ENCODE results near the gene PHLDB1. TPM values are rescaled to one million over a fixed set of nuclear protein-coding genes. Genes with fewer than 3 reads are reported as not detected.
A peak's percentile ranks its signal among the peaks of the same experiment; 100 is the strongest.

Gene PHLDB1
- total and polyA plus RNA-seq, 2 donors, result 4.0 to 14.0 TPM

GRCh38 chr11:118651820-118652219, 44.4 kb downstream of the PHLDB1 start:
- Histone ChIP-seq H3K4me3 (ENCODE audit: low read length in 2 of 2) (no peak overlapping the region), H3K4me1 (ENCODE audit: control insufficient read depth in 2 of 2, insufficient read depth in 2 of 2, low read length in 2 of 2) (peaks cover 13 to 14% of the 10 kb centered on the region in 2 donors), H3K27me3 (ENCODE audit: control insufficient read depth in 2 of 2, insufficient read depth in 1 of 2, low read length in 1 of 2) (no peaks in the 10 kb centered on the region), H3K9me3 (ENCODE audit: control insufficient read depth in 2 of 2, insufficient read depth in 1 of 2, low read length in 1 of 2) (no peaks in the 10 kb centered on the region), H3K27ac (ENCODE audit: low read depth in 1 of 2, low read length in 1 of 2) (no peak overlapping the region), H3K36me3 (ENCODE audit: control insufficient read depth in 2 of 2, insufficient read depth in 2 of 2, low read length in 1 of 2) (no peaks in the 10 kb centered on the region)
- DNase-seq (ENCODE audit: low read depth in 6 of 9, low spot score in 9 of 9), result no peak
- WGBS, result 97% methylated on average over 3 of the region's 3 CpGs

DNA sequence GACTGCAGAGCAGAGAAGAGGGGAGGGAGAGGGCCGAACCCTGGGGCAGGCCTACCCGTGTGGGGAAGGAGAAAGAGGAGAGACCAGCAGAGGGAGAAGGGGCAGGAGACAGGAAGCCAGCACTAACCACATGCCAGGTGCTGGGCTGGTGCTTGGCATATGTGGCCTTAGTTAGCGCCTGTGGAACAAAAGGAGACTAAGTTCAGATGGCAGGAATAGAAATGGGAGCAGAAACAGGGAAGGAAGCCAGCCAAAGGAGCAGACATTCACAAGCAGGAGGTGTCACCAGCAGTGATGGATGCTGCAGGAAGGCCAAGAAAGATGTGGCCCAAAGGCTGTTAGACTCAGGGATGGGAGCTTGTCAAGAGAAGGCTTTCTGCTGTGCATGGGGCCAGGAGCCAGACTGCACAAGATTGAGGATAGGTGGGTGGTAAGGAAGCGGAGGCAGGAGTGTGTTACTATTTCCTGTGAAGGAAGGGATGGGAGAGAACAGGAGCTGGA, 45.3 kb downstream of the PHLDB1 start:
- peak in 3 of 9 donors; percentile 6 to 47 (median 25) for DNase-seq (ENCODE audit: low read depth in 6 of 9, low spot score in 9 of 9)
- H3K4me1 ChIP-seq (ENCODE audit: control insufficient read depth in 2 of 2, insufficient read depth in 2 of 2, low read length in 2 of 2), result peaks cover 13 to 14% of the 10 kb centered on the region in 2 donors
- no peaks in the 10 kb centered on the region for H3K27me3 ChIP-seq (ENCODE audit: control insufficient read depth in 2 of 2, insufficient read depth in 1 of 2, low read length in 1 of 2)
- H3K36me3 ChIP-seq (ENCODE audit: control insufficient read depth in 2 of 2, insufficient read depth in 2 of 2, low read length in 1 of 2), result no peaks in the 10 kb centered on the region
- H3K27ac ChIP-seq (ENCODE audit: low read depth in 1 of 2, low read length in 1 of 2), result no peak overlapping the region
- WGBS, result 17% methylated on average over 4 of the region's 4 CpGs
- no peak overlapping the region for H3K4me3 ChIP-seq (ENCODE audit: low read length in 2 of 2)
- no peaks in the 10 kb centered on the region for H3K9me3 ChIP-seq (ENCODE audit: control insufficient read depth in 2 of 2, insufficient read depth in 1 of 2, low read length in 1 of 2)

GRCh38 chr11:118653684-118654390, 46.4 kb downstream of the PHLDB1 start:
- Histone ChIP-seq H3K4me3 (ENCODE audit: low read length in 2 of 2) (no peak overlapping the region), H3K4me1 (ENCODE audit: control insufficient read depth in 2 of 2, insufficient read depth in 2 of 2, low read length in 2 of 2) (peaks cover 14 to 17% of the 10 kb centered on the region in 2 donors), H3K9me3 (ENCODE audit: control insufficient read depth in 2 of 2, insufficient read depth in 1 of 2, low read length in 1 of 2) (no peaks in the 10 kb centered on the region), H3K36me3 (ENCODE audit: control insufficient read depth in 2 of 2, insufficient read depth in 2 of 2, low read length in 1 of 2) (no peaks in the 10 kb centered on the region), H3K27me3 (ENCODE audit: control insufficient read depth in 2 of 2, insufficient read depth in 1 of 2, low read length in 1 of 2) (no peaks in the 10 kb centered on the region), H3K27ac (ENCODE audit: low read depth in 1 of 2, low read length in 1 of 2) (no peak overlapping the region)
- 99% methylated on average over 8 of the region's 8 CpGs for WGBS
- DNase-seq (ENCODE audit: low read depth in 6 of 9, low spot score in 9 of 9), result no peak

- Histone ChIP-seq H3K4me3 (ENCODE audit: low read length in 2 of 2) (no peak overlapping the region), H3K36me3 (ENCODE audit: control insufficient read depth in 2 of 2, insufficient read depth in 2 of 2, low read length in 1 of 2) (no peaks in the 10 kb centered on the region), H3K27ac (ENCODE audit: low read depth in 1 of 2, low read length in 1 of 2) (no peak overlapping the region), H3K4me1 (ENCODE audit: control insufficient read depth in 2 of 2, insufficient read depth in 2 of 2, low read length in 2 of 2) (peaks cover 16 to 24% of the 10 kb centered on the region in 2 donors), H3K9me3 (ENCODE audit: control insufficient read depth in 2 of 2, insufficient read depth in 1 of 2, low read length in 1 of 2) (no peaks in the 10 kb centered on the region), H3K27me3 (ENCODE audit: control insufficient read depth in 2 of 2, insufficient read depth in 1 of 2, low read length in 1 of 2) (no peaks in the 10 kb centered on the region)
- WGBS, result 97% methylated on average over 7 of the region's 7 CpGs
- no peak for DNase-seq (ENCODE audit: low read depth in 6 of 9, low spot score in 9 of 9)
Measured at GRCh38 chr11:118655486-118656190, 48.2 kb downstream of the PHLDB1 start.

DNA sequence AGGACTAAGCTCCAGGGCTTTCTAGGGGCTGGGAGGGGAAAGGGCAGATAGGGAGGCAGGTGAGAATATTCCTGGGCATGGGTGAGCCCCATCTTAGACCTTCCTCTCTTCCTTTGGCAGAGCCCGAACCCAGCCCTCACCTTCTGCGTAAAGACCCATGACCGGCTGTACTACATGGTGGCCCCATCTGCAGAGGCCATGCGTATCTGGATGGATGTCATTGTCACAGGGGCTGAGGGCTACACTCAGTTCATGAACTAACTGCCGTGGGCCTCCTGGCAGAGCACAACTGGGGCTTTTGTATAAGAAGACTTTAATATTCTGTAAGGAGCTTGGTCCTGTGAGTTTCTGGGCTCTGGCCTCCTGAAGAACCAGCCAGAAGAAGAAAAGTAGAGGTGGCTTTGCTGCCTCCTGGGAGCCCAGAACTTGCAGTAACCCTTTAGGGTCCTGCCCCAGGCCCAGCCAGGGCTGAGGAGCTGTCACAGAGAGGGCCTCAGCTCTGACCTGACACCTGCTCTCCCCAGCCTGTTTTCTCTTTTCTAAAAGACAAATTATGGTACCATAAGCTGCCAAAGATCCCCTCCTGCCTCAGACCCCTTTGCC, 49.2 kb downstream of the PHLDB1 start:
- no peak for DNase-seq (ENCODE audit: low read depth in 6 of 9, low spot score in 9 of 9)
- H3K36me3 ChIP-seq (ENCODE audit: control insufficient read depth in 2 of 2, insufficient read depth in 2 of 2, low read length in 1 of 2), result no peaks in the 10 kb centered on the region
- over 99% methylated on average over 5 of the region's 5 CpGs for WGBS

GRCh38 chr11:118657238-118657637, 49.8 kb downstream of the PHLDB1 start:
- Histone ChIP-seq H3K27me3 (ENCODE audit: control insufficient read depth in 2 of 2, insufficient read depth in 1 of 2, low read length in 1 of 2) (no peaks in the 10 kb centered on the region), H3K27ac (ENCODE audit: low read depth in 1 of 2, low read length in 1 of 2) (no peak overlapping the region), H3K4me1 (ENCODE audit: control insufficient read depth in 2 of 2, insufficient read depth in 2 of 2, low read length in 2 of 2) (peaks cover 15 to 21% of the 10 kb centered on the region in 2 donors), H3K4me3 (ENCODE audit: low read length in 2 of 2) (no peak overlapping the region), H3K36me3 (ENCODE audit: control insufficient read depth in 2 of 2, insufficient read depth in 2 of 2, low read length in 1 of 2) (no peaks in the 10 kb centered on the region), H3K9me3 (ENCODE audit: control insufficient read depth in 2 of 2, insufficient read depth in 1 of 2, low read length in 1 of 2) (no peaks in the 10 kb centered on the region)
- DNase-seq (ENCODE audit: low read depth in 6 of 9, low spot score in 9 of 9), result no peak
- WGBS, result 97% methylated on average over 2 of the region's 2 CpGs

More for the DNA sequence above, 49.2 kb downstream of the PHLDB1 start:
- no peaks in the 10 kb centered on the region for H3K27me3 ChIP-seq (ENCODE audit: control insufficient read depth in 2 of 2, insufficient read depth in 1 of 2, low read length in 1 of 2)
- H3K4me3 ChIP-seq (ENCODE audit: low read length in 2 of 2), result no peak overlapping the region
- peaks cover 16 to 24% of the 10 kb centered on the region in 2 donors for H3K4me1 ChIP-seq (ENCODE audit: control insufficient read depth in 2 of 2, insufficient read depth in 2 of 2, low read length in 2 of 2)
- H3K9me3 ChIP-seq (ENCODE audit: control insufficient read depth in 2 of 2, insufficient read depth in 1 of 2, low read length in 1 of 2), result no peaks in the 10 kb centered on the region
- no peak overlapping the region for H3K27ac ChIP-seq (ENCODE audit: low read depth in 1 of 2, low read length in 1 of 2)

GRCh38 chr11:118657709-118658428, 50.5 kb downstream of the PHLDB1 start:
- H3K27ac ChIP-seq (ENCODE audit: low read depth in 1 of 2, low read length in 1 of 2), result no peak overlapping the region
- H3K4me1 ChIP-seq (ENCODE audit: control insufficient read depth in 2 of 2, insufficient read depth in 2 of 2, low read length in 2 of 2), result peaks cover 9 to 15% of the 10 kb centered on the region in 2 donors
- H3K27me3 ChIP-seq (ENCODE audit: control insufficient read depth in 2 of 2, insufficient read depth in 1 of 2, low read length in 1 of 2), result no peaks in the 10 kb centered on the region
- no peak overlapping the region for H3K4me3 ChIP-seq (ENCODE audit: low read length in 2 of 2)
- H3K36me3 ChIP-seq (ENCODE audit: control insufficient read depth in 2 of 2, insufficient read depth in 2 of 2, low read length in 1 of 2), result no peaks in the 10 kb centered on the region
- 97% methylated on average over 16 of the region's 16 CpGs for WGBS
- H3K9me3 ChIP-seq (ENCODE audit: control insufficient read depth in 2 of 2, insufficient read depth in 1 of 2, low read length in 1 of 2), result no peaks in the 10 kb centered on the region
- DNase-seq (ENCODE audit: low read depth in 6 of 9, low spot score in 9 of 9), result no peak

- Histone ChIP-seq H3K27me3 (ENCODE audit: control insufficient read depth in 2 of 2, insufficient read depth in 1 of 2, low read length in 1 of 2) (no peaks in the 10 kb centered on the region), H3K27ac (ENCODE audit: low read depth in 1 of 2, low read length in 1 of 2) (no peak overlapping the region), H3K9me3 (ENCODE audit: control insufficient read depth in 2 of 2, insufficient read depth in 1 of 2, low read length in 1 of 2) (no peaks in the 10 kb centered on the region), H3K4me3 (ENCODE audit: low read length in 2 of 2) (no peak overlapping the region), H3K36me3 (ENCODE audit: control insufficient read depth in 2 of 2, insufficient read depth in 2 of 2, low read length in 1 of 2) (no peaks in the 10 kb centered on the region), H3K4me1 (ENCODE audit: control insufficient read depth in 2 of 2, insufficient read depth in 2 of 2, low read length in 2 of 2) (peaks cover 2 to 11% of the 10 kb centered on the region in 2 donors)
- no peak for DNase-seq (ENCODE audit: low read depth in 6 of 9, low spot score in 9 of 9)
- WGBS, result 73% methylated on average over 16 of the region's 16 CpGs
Measured at GRCh38 chr11:118658429-118659313, 51.3 kb downstream of the PHLDB1 start.

Data from thymus (tissue), 11 donors.